ENCODE measurements around the gene TMEM127. TPM values are rescaled to one million over a fixed set of nuclear protein-coding genes. Genes with fewer than 3 reads are reported as not detected.

The TMEM127 gene
- total RNA-seq, 1 donor from 2014 or later = 61.9 TPM

- no peaks in the 10 kb centered on the region for H3K27me3 ChIP-seq
- H3K36me3 ChIP-seq = no peaks in the 10 kb centered on the region
- H3K27ac ChIP-seq = no peak overlapping the region
- DNase-seq (ENCODE audit: low spot score in 2 of 2) = no peak
- TF ChIP-seq, protein P1, sequence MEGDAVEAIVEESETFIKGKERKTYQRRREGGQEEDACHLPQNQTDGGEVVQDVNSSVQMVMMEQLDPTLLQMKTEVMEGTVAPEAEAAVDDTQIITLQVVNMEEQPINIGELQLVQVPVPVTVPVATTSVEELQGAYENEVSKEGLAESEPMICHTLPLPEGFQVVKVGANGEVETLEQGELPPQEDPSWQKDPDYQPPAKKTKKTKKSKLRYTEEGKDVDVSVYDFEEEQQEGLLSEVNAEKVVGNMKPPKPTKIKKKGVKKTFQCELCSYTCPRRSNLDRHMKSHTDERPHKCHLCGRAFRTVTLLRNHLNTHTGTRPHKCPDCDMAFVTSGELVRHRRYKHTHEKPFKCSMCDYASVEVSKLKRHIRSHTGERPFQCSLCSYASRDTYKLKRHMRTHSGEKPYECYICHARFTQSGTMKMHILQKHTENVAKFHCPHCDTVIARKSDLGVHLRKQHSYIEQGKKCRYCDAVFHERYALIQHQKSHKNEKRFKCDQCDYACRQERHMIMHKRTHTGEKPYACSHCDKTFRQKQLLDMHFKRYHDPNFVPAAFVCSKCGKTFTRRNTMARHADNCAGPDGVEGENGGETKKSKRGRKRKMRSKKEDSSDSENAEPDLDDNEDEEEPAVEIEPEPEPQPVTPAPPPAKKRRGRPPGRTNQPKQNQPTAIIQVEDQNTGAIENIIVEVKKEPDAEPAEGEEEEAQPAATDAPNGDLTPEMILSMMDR (IDR thresholded peaks at IDR 0.05) = no peak
- H3K4me3 ChIP-seq = no peak overlapping the region
- H3K9me3 ChIP-seq = no peaks in the 10 kb centered on the region
- intact Hi-C loops (cut with DNase I) = no loop called here
- H3K4me1 ChIP-seq = peaks cover 0 to 12% of the 10 kb centered on the region in 2 donors
These were observed 20.0 kb downstream of the TMEM127 start for GRCh38 chr2:96245609-96246390.

DNA sequence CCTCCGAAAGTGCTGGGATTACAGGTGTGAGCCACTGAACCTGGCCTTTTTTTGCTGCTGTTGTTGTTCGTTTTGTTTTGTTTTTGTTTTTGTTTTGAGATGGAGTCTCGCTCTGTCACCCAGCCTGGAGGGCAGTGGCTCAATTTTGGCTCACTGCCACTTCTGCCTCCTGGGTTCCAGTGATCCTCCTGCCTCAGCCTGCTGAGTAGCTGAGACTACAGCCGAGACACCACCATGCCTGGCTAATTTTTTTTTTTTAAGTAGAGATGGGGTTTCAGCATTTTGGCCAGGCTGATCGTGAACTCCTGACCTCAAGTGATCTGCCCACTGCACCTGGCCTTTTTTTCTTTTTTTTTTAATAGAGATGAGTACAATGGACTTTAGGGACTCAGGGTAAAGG is 22.0 kb downstream of the TMEM127 start:
- Histone ChIP-seq H3K9me3 (no peaks in the 10 kb centered on the region), H3K27me3 (no peaks in the 10 kb centered on the region), H3K4me3 (no peak overlapping the region), H3K4me1 (no peaks in the 10 kb centered on the region), H3K27ac (no peak overlapping the region), H3K36me3 (peaks cover 0 to 8% of the 10 kb centered on the region in 2 donors)
- TF ChIP-seq, protein P1 (IDR thresholded peaks at IDR 0.05) = no peak
- DNase-seq (ENCODE audit: low spot score in 2 of 2) = no peak
- intact Hi-C loops (cut with DNase I) = no loop called here

DNA sequence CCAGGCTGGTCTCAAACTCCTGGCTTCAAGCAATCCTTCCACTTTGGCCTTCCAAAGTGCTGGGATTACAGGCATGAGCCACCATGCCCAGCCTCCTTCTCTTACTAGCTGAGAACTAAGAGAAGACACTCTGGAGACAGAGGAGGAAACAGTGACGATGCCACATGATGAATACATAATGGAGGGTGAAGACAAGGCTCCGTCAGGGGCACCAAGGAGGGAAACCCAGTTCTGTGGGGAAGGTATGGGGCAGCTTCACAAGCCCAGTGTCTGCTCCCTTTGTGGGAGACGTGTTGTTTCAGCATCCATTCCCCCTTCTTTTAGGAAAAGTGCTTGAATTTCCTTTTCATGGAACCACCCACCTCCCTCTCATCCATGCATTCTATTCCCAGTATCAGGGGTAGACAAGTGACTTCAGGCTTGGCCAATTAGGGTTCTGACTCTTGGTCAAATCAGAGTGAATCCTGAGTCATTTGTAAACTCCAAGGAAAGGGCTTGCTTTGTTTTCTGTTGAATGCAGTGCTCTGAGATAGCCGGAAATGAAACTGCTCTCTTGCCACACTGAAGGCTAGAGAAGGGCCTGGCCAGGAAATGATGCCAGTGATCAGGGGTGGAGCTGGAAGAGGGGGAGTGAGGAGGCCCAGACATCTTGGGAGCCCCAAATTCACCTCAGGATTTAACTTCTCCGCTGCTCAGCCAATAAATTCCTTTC is 23.7 kb downstream of the TMEM127 start:
- no peaks in the 10 kb centered on the region for H3K27me3 ChIP-seq
- no peaks in the 10 kb centered on the region for H3K4me1 ChIP-seq
- intact Hi-C loops (cut with DNase I) = no loop called here
- no peak overlapping the region for H3K4me3 ChIP-seq
- peaks cover 0 to 8% of the 10 kb centered on the region in 2 donors for H3K36me3 ChIP-seq
- TF ChIP-seq, protein P1 (IDR thresholded peaks at IDR 0.05) = no peak
- DNase-seq (ENCODE audit: low spot score in 2 of 2) = peak in 1 of 2 donors; percentile 53
- no peaks in the 10 kb centered on the region for H3K9me3 ChIP-seq
- peak overlapping the region; percentile 26 to 50 for H3K27ac ChIP-seq

DNA sequence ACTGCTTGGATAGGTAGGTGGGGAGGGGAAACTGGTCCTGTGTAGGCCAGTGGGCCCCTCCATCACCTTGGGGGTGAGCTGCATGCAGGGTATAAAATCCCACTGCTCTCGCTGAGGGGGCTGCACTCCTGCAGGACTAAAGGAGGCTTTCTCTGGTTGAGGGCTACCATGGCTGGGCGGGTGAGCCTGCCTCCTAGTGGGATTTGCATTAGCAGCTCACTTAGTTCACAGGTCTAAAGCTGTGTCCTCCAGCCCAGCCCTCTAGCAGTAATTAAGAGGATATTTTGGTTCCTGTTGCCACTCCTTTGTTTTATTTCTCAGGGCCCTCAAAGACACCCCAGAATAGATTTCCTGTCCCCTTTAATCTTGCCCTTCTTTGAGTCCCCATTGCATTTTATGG is 24.6 kb downstream of the TMEM127 start:
- no peak overlapping the region for H3K27ac ChIP-seq
- TF ChIP-seq, protein P1 (IDR thresholded peaks at IDR 0.05) = no peak
- H3K36me3 ChIP-seq = peaks cover 0 to 8% of the 10 kb centered on the region in 2 donors
- H3K27me3 ChIP-seq = no peaks in the 10 kb centered on the region
- no peak overlapping the region for H3K4me3 ChIP-seq
- no peak for DNase-seq (ENCODE audit: low spot score in 2 of 2)
- no peaks in the 10 kb centered on the region for H3K9me3 ChIP-seq
- intact Hi-C loops (cut with DNase I) = no loop called here
- no peaks in the 10 kb centered on the region for H3K4me1 ChIP-seq

- Histone ChIP-seq H3K36me3 (peaks cover 0 to 8% of the 10 kb centered on the region in 2 donors), H3K4me3 (no peak overlapping the region), H3K9me3 (no peaks in the 10 kb centered on the region), H3K27ac (no peak overlapping the region), H3K27me3 (no peaks in the 10 kb centered on the region), H3K4me1 (no peaks in the 10 kb centered on the region)
- TF ChIP-seq, protein P1 (IDR thresholded peaks at IDR 0.05) = no peak
- DNase-seq (ENCODE audit: low spot score in 2 of 2) = no peak
- intact Hi-C loops (cut with DNase I) = no loop called here
These were observed 25.3 kb downstream of the TMEM127 start for GRCh38 chr2:96240341-96241038.
